HEK293T (cell line): ENCODE results near the gene CDRT15L2.
"Not testable (repeated sequence)": the region's sequence is repeated elsewhere in the genome, so short reads cannot be mapped to it uniquely, and the experiment has no call there.

Source experiments
- CTCF ChIA-PET: fragments of 350-600 bp; formaldehyde crosslinking; extraction: SDS; loops from one replicate; lab custom pipeline; 2021; ENCODE audit warnings: antibody characterized with exemption, inconsistent platforms; lab: Yijun Ruan, JAX
- POLR2A ChIA-PET: fragments of 350-600 bp; formaldehyde crosslinking; extraction: SDS; loops from one replicate; lab custom pipeline; 2020; ENCODE audit warnings: antibody characterized with exemption, inconsistent platforms; lab: Yijun Ruan, JAX
- DNase-seq: peaks from one replicate; pipeline ENCODE4 v3.0.0; 2012; ENCODE audit warnings: mixed read lengths; ENCODE audit errors: extremely low spot score
- ARNT ChIP-seq: fragments of 450-650 bp; IDR thresholded peaks from 2 replicates; pipeline ENCODE4 v1.6.1; 2017; ENCODE audit warnings: mild to moderate bottlenecking
- BHLHE40 ChIP-seq: fragments of 450-650 bp; IDR thresholded peaks from 2 replicates; pipeline ENCODE4 v1.6.1; 2016; ENCODE audit warnings: mild to moderate bottlenecking, moderate library complexity, borderline replicate concordance
- CTBP1 ChIP-seq: fragments of 450-650 bp; IDR thresholded peaks from 2 replicates; pipeline ENCODE4 v1.6.1; 2016; ENCODE audit warnings: borderline replicate concordance
- ELF4 ChIP-seq: fragments of 450-650 bp; IDR thresholded peaks from 2 replicates; pipeline ENCODE4 v1.6.1; 2017; ENCODE audit warnings: antibody characterized with exemption
- FOXA1 ChIP-seq: fragments of 450-650 bp; IDR thresholded peaks from 2 replicates; pipeline ENCODE4 v1.6.1; 2016; ENCODE audit warnings: mild to moderate bottlenecking
- FOXK2 ChIP-seq: fragments of 450-650 bp; IDR thresholded peaks from 2 replicates; pipeline ENCODE4 v1.6.1; 2016; ENCODE audit warnings: mild to moderate bottlenecking
- FOXM1 ChIP-seq: fragments of 450-650 bp; IDR thresholded peaks from 2 replicates; pipeline ENCODE4 v1.6.1; 2017; ENCODE audit warnings: mild to moderate bottlenecking, borderline replicate concordance
- HDGF ChIP-seq: fragments of 450-650 bp; IDR thresholded peaks from 2 replicates; pipeline ENCODE4 v1.6.1; 2017; ENCODE audit warnings: antibody characterized with exemption, borderline replicate concordance
- L3MBTL2 ChIP-seq: fragments of 450-650 bp; conservative IDR thresholded peaks from 2 replicates; pipeline ENCODE4 v1.6.1; 2016; ENCODE audit warnings: mild to moderate bottlenecking
- LEF1 ChIP-seq: fragments of 450-650 bp; IDR thresholded peaks from 2 replicates; pipeline ENCODE4 v1.6.1; 2017; ENCODE audit warnings: mild to moderate bottlenecking, borderline replicate concordance
- NFRKB ChIP-seq: fragments of 450-650 bp; IDR thresholded peaks from 2 replicates; pipeline ENCODE4 v1.6.1; 2016; ENCODE audit warnings: mild to moderate bottlenecking, moderate library complexity
- PKNOX1 ChIP-seq: fragments of 450-650 bp; IDR thresholded peaks from 2 replicates; pipeline ENCODE4 v1.6.1; 2016
- SP1 ChIP-seq: fragments of 450-650 bp; IDR thresholded peaks from 2 replicates; pipeline ENCODE4 v1.6.1; 2017
- SUZ12 ChIP-seq: fragments of 450-650 bp; IDR thresholded peaks from 2 replicates; pipeline ENCODE4 v1.6.1; 2016; ENCODE audit warnings: mild to moderate bottlenecking
- TARDBP ChIP-seq: fragments of 450-650 bp; IDR thresholded peaks from 2 replicates; pipeline ENCODE4 v1.6.1; 2016
- ZNF384 ChIP-seq: fragments of 450-650 bp; IDR thresholded peaks from 2 replicates; pipeline ENCODE4 v1.6.1; 2016

CDRT15L2 gene

GRCh38 chr17:20611309-20611708 is 31.8 kb downstream of the CDRT15L2 start:
- no peak for TF ChIP-seq L3MBTL2
- TF ChIP-seq HDGF, result no peak
- no peak for TF ChIP-seq FOXM1
- TF ChIP-seq LEF1, result no peak
- no peak for TF ChIP-seq TARDBP
- TF ChIP-seq SP1, result no peak
- CTCF ChIA-PET, result no interaction called here
- POLR2A ChIA-PET, result no interaction called here
- no peak for DNase-seq

- ChIA-PET POLR2A (no interaction called here), CTCF (no interaction called here)
- DNase-seq, result no peak
- TF ChIP-seq PKNOX1 (no peak), LEF1 (no peak), SP1 (no peak), TARDBP (no peak), NFRKB (no peak), FOXM1 (no peak), ARNT (no peak), HDGF (no peak), CTBP1 (no peak)
Observed at GRCh38 chr17:20612635-20613034, 33.1 kb downstream of the CDRT15L2 start.

GRCh38 chr17:20613248-20613647 is 33.7 kb downstream of the CDRT15L2 start:
- DNase-seq, result no peak
- CTCF ChIA-PET, result no interaction called here

GRCh38 chr17:20613905-20614304 is 34.4 kb downstream of the CDRT15L2 start:
- CTCF ChIA-PET, result no interaction called here
- DNase-seq, result no peak
- TF ChIP-seq ZNF384 (no peak), ARNT (no peak), FOXA1 (no peak), PKNOX1 (no peak), HDGF (no peak), SP1 (no peak), NFRKB (no peak), FOXM1 (no peak), BHLHE40 (no peak), SUZ12 (no peak), LEF1 (no peak), CTBP1 (no peak), FOXK2 (no peak), ELF4 (no peak), L3MBTL2 (no peak), TARDBP (no peak)
- POLR2A ChIA-PET, result no interaction called here

More at GRCh38 chr17:20613248-20613647, 33.7 kb downstream of the CDRT15L2 start:
- TF ChIP-seq NFRKB, result no peak
- no peak for TF ChIP-seq ZNF384
- TF ChIP-seq PKNOX1, result no peak
- no peak for TF ChIP-seq SP1
- TF ChIP-seq FOXA1, result no peak
- no peak for TF ChIP-seq CTBP1
- no peak for TF ChIP-seq FOXK2
- TF ChIP-seq SUZ12, result no peak
- no peak for TF ChIP-seq ARNT
- no peak for TF ChIP-seq HDGF
- TF ChIP-seq TARDBP, result no peak
- no peak for TF ChIP-seq LEF1
- TF ChIP-seq FOXM1, result no peak
- no peak for TF ChIP-seq BHLHE40
- TF ChIP-seq ELF4, result no peak
- TF ChIP-seq L3MBTL2, result no peak
- POLR2A ChIA-PET, result no interaction called here

- DNase-seq, POLR2A ChIA-PET, CTCF ChIA-PET: not testable (repeated sequence)
Observed at GRCh38 chr17:20615461-20615860, 35.9 kb downstream of the CDRT15L2 start.
